HepG2 (cell line): Measurements from ENCODE around the gene FBXO30. TPM values are rescaled to one million over a fixed set of nuclear protein-coding genes. Genes with fewer than 3 reads are reported as not detected.

ENCODE experiments used
- CENPX ChIP-seq: sonication (generic); formaldehyde crosslinking; IDR thresholded peaks from 2 replicates; pipeline ENCODE4 v1.9.0; 2021; ENCODE audit warnings: mild to moderate bottlenecking, missing genetic modification reagents, moderate library complexity
- EP300 ChIP-seq, 3 experiments: sonication (generic) in 1 of 3; formaldehyde crosslinking in 1 of 3; IDR thresholded peaks; 2 replicates each; pipeline versions ENCODE4 v1.5.1 to v1.6.1; 2011 to 2020; ENCODE audit warnings: low read depth in 2 of 3, low read length in 2 of 3, borderline replicate concordance in 1 of 3, improper control_type of control experiment in 1 of 3, mild to moderate bottlenecking in 1 of 3, missing genetic modification reagents in 1 of 3, moderate library complexity in 1 of 3
- FOSL1 ChIP-seq: sonication (generic); formaldehyde crosslinking; IDR thresholded peaks from 2 replicates; pipeline ENCODE4 v1.9.0; 2021; ENCODE audit warnings: missing genetic modification reagents, borderline replicate concordance
- FOXK1 ChIP-seq: sonication (generic); formaldehyde crosslinking; IDR thresholded peaks from 2 replicates; pipeline ENCODE4 v1.4.0; 2020; ENCODE audit warnings: low read depth, missing genetic modification reagents, borderline replicate concordance
- KDM4B ChIP-seq: sonication (generic); formaldehyde crosslinking; IDR thresholded peaks from 2 replicates; pipeline ENCODE4 v1.4.0; 2020; ENCODE audit warnings: missing genetic modification reagents
- KDM6A ChIP-seq: IDR thresholded peaks from 2 replicates; pipeline ENCODE4 v1.6.1; 2016; ENCODE audit warnings: low read depth
- PCBP1 ChIP-seq: fragments of 200-400 bp; formaldehyde crosslinking; IDR thresholded peaks from 2 replicates; pipeline ENCODE4 v1.6.1; 2017; ENCODE audit warnings: mild to moderate bottlenecking, low read depth, low read length, borderline replicate concordance
- RARA ChIP-seq: IDR thresholded peaks from 2 replicates; pipeline ENCODE4 v1.6.1; 2016; ENCODE audit warnings: missing genetic modification reagents, missing compliant biosample characterization
- RFXAP ChIP-seq: sonication (generic); formaldehyde crosslinking; IDR thresholded peaks from 2 replicates; pipeline ENCODE4 v1.4.0; 2020; ENCODE audit warnings: missing genetic modification reagents, borderline replicate concordance
- ZNF10 ChIP-seq: sonication (generic); formaldehyde crosslinking; IDR thresholded peaks from 2 replicates; pipeline ENCODE4 v1.4.0; 2020; ENCODE audit warnings: mild to moderate bottlenecking, low read depth, missing genetic modification reagents, borderline replicate concordance
- ZNF468 ChIP-seq: sonication (generic); formaldehyde crosslinking; IDR thresholded peaks from 2 replicates; pipeline ENCODE4 v1.8.0; 2022; ENCODE audit warnings: mild to moderate bottlenecking, moderate library complexity, missing genetic modification reagents
- ZNF781 ChIP-seq: sonication (generic); formaldehyde crosslinking; IDR thresholded peaks from 2 replicates; pipeline ENCODE4 v1.5.1; 2020; ENCODE audit warnings: borderline replicate concordance, mild to moderate bottlenecking, missing genetic modification reagents; ENCODE audit errors: not compliant biosample characterization
- polyA plus RNA-seq, 8 experiments: library from polyadenylated mRNA; depleted of rRNA in 3 of 8; stranded (reverse) in 7 of 8; unstranded in 1 of 8; fragments of >200 nt; fragmentation: Illumina TruSeq in 4 of 8; extraction: Trizol in 4 of 8; gene quantifications; 2 replicates each; pipeline versions ENCODE4 v1.2.1 to v1.2.3, GENCODE V29; 2011 to 2016; ENCODE audit warnings: low read depth in 4 of 8, missing spikeins in 1 of 8, mixed read lengths in 1 of 8; ENCODE audit not compliant: insufficient read depth in 1 of 8
- total RNA-seq, 5 experiments: library from RNA; depleted of rRNA; stranded (reverse); fragments of >200 nt; fragmentation: Illumina TruSeq; extraction: Trizol; gene quantifications; 2 replicates each; pipeline ENCODE4 v1.2.3, GENCODE V29; 2016; ENCODE audit warnings: low read depth in 1 of 5
- TF ChIP-seq, protein P1 (sequence below): sonication (generic); formaldehyde crosslinking; IDR thresholded peaks from 2 replicates; pipeline ENCODE4 v1.4.0; 2020; ENCODE audit warnings: missing genetic modification reagents
- TF ChIP-seq, protein P2 (sequence below): sonication (generic); formaldehyde crosslinking; IDR thresholded peaks from 2 replicates; pipeline ENCODE4 v1.9.0; 2021; ENCODE audit warnings: missing genetic modification reagents, borderline replicate concordance
- TF ChIP-seq, protein P3 (sequence below): sonication (generic); formaldehyde crosslinking; IDR thresholded peaks from 2 replicates; pipeline ENCODE4 v1.4.0; 2020; ENCODE audit warnings: mild to moderate bottlenecking, missing genetic modification reagents
- TF ChIP-seq, protein P4 (sequence below): IDR thresholded peaks from 2 replicates; pipeline ENCODE4 v1.6.1; 2018; ENCODE audit warnings: missing genetic modification reagents
- TF ChIP-seq, protein P5 (sequence below): sonication (generic); formaldehyde crosslinking; IDR thresholded peaks from 2 replicates; pipeline ENCODE4 v1.5.0; 2020; ENCODE audit warnings: mild to moderate bottlenecking, low read depth, missing genetic modification reagents, borderline replicate concordance

Gene FBXO30
- total and polyA plus RNA-seq, 2 of the 13 experiments (the other 11 are each of a cell fraction or from before 2014, with no cell fraction given): 3.2 to 7.1 TPM

DNA sequence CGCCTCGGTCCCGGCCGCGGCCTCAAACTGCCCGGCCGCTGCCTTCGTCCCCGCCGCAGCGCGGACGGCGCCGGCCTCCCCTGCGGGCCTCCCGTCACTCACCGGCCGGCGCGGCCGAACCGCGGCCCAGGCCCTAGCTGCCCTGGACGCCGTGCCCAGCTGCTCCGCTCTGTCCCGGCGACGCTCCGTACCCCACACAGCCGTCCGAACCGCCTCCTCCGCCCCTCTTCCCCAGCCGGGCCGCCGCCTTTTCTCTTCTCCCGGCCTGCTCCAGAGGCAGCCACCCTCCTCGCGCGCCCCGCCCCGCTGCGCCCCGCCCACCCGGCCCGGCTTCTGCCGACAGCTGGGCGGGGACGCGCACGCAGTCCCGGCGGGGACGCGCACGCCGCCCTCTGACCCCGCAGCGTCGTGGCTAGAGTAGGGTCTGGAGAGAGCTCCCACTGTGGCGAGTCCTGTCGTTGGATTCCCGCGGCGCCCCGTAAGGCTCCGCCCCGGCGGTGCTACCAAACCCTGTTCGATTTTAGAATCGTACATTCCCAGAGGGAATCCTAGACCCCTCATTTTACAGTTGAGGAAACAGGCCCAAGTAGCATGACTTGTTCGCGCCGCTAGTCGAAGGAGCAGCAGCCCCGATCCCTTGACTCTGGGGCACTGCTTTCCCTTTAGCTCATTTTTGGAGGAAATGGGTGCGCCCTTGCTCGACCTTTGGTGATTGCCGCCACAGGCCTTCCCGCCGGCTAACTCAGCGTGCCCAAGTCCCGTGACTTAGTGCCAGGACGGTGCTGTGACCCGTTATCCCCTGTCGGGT is at the start of gene FBXO30 (continued):
- TF ChIP-seq, protein P1, sequence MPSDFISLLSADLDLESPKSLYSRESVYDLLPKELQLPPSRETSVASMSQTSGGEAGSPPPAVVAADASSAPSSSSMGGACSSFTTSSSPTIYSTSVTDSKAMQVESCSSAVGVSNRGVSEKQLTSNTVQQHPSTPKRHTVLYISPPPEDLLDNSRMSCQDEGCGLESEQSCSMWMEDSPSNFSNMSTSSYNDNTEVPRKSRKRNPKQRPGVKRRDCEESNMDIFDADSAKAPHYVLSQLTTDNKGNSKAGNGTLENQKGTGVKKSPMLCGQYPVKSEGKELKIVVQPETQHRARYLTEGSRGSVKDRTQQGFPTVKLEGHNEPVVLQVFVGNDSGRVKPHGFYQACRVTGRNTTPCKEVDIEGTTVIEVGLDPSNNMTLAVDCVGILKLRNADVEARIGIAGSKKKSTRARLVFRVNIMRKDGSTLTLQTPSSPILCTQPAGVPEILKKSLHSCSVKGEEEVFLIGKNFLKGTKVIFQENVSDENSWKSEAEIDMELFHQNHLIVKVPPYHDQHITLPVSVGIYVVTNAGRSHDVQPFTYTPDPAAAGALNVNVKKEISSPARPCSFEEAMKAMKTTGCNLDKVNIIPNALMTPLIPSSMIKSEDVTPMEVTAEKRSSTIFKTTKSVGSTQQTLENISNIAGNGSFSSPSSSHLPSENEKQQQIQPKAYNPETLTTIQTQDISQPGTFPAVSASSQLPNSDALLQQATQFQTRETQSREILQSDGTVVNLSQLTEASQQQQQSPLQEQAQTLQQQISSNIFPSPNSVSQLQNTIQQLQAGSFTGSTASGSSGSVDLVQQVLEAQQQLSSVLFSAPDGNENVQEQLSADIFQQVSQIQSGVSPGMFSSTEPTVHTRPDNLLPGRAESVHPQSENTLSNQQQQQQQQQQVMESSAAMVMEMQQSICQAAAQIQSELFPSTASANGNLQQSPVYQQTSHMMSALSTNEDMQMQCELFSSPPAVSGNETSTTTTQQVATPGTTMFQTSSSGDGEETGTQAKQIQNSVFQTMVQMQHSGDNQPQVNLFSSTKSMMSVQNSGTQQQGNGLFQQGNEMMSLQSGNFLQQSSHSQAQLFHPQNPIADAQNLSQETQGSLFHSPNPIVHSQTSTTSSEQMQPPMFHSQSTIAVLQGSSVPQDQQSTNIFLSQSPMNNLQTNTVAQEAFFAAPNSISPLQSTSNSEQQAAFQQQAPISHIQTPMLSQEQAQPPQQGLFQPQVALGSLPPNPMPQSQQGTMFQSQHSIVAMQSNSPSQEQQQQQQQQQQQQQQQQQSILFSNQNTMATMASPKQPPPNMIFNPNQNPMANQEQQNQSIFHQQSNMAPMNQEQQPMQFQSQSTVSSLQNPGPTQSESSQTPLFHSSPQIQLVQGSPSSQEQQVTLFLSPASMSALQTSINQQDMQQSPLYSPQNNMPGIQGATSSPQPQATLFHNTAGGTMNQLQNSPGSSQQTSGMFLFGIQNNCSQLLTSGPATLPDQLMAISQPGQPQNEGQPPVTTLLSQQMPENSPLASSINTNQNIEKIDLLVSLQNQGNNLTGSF (CRISPR knock-in tag): no peak
- TF ChIP-seq RFXAP (CRISPR knock-in tag) (peak; percentile 40; the same call in 1 of the 2 replicates), PCBP1 (no peak), ZNF468 (CRISPR knock-in tag) (0 out of 2 replicates have a peak, but pooled peaks have one; percentile 87), CENPX (CRISPR knock-in tag) (no peak), EP300 (IDR thresholded peaks at IDR 0.05; ENCODE audit: low read depth in 2 of 2, low read length in 2 of 2) (no peak), EP300 (CRISPR knock-in tag; IDR thresholded peaks at IDR 0.05; ENCODE audit: borderline replicate concordance) (peak; percentile 19; the same call in 1 of the 2 replicates), FOSL1 (CRISPR knock-in tag) (peak; percentile 19; the same call in 1 of the 2 replicates), ZNF781 (CRISPR knock-in tag) (peak; percentile 89), KDM6A (no peak), FOXK1 (no peak; the same call in 1 of the 2 replicates), ZNF10 (CRISPR knock-in tag) (0 out of 2 replicates have a peak, but pooled peaks have one; percentile 58), RARA (CRISPR knock-in tag) (peak; percentile 11; the same call in 1 of the 2 replicates), KDM4B (CRISPR knock-in tag) (peak; percentile 56; the same call in 1 of the 2 replicates)
- TF ChIP-seq, protein P2, sequence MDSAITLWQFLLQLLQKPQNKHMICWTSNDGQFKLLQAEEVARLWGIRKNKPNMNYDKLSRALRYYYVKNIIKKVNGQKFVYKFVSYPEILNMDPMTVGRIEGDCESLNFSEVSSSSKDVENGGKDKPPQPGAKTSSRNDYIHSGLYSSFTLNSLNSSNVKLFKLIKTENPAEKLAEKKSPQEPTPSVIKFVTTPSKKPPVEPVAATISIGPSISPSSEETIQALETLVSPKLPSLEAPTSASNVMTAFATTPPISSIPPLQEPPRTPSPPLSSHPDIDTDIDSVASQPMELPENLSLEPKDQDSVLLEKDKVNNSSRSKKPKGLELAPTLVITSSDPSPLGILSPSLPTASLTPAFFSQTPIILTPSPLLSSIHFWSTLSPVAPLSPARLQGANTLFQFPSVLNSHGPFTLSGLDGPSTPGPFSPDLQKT (CRISPR knock-in tag): no peak
- TF ChIP-seq, protein P3, sequence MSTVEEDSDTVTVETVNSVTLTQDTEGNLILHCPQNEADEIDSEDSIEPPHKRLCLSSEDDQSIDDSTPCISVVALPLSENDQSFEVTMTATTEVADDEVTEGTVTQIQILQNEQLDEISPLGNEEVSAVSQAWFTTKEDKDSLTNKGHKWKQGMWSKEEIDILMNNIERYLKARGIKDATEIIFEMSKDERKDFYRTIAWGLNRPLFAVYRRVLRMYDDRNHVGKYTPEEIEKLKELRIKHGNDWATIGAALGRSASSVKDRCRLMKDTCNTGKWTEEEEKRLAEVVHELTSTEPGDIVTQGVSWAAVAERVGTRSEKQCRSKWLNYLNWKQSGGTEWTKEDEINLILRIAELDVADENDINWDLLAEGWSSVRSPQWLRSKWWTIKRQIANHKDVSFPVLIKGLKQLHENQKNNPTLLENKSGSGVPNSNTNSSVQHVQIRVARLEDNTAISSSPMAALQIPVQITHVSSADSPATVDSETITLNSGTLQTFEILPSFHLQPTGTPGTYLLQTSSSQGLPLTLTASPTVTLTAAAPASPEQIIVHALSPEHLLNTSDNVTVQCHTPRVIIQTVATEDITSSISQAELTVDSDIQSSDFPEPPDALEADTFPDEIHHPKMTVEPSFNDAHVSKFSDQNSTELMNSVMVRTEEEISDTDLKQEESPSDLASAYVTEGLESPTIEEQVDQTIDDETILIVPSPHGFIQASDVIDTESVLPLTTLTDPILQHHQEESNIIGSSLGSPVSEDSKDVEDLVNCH (CRISPR knock-in tag): no peak
- TF ChIP-seq, protein P4, sequence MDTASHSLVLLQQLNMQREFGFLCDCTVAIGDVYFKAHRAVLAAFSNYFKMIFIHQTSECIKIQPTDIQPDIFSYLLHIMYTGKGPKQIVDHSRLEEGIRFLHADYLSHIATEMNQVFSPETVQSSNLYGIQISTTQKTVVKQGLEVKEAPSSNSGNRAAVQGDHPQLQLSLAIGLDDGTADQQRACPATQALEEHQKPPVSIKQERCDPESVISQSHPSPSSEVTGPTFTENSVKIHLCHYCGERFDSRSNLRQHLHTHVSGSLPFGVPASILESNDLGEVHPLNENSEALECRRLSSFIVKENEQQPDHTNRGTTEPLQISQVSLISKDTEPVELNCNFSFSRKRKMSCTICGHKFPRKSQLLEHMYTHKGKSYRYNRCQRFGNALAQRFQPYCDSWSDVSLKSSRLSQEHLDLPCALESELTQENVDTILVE (CRISPR knock-in tag): peak; percentile 71
- TF ChIP-seq, protein P5, sequence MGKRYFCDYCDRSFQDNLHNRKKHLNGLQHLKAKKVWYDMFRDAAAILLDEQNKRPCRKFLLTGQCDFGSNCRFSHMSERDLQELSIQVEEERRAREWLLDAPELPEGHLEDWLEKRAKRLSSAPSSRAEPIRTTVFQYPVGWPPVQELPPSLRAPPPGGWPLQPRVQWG: no peak
